PC-9 (cell line): ENCODE data around the gene IL18.

Experiments used
- EZH2 ChIP-seq: fragments of 200-600 bp; sonication (generic); IDR thresholded peaks from 2 replicates; pipeline ENCODE4 v1.8.0; 2017; ENCODE audit warnings: antibody characterized with exemption, low read depth
- TF ChIP-seq, protein P1 (sequence below): fragments of 200-600 bp; sonication (generic); conservative IDR thresholded peaks from 2 replicates; pipeline ENCODE4 v1.6.1; 2017; ENCODE audit warnings: mixed run types, antibody characterized with exemption, mild to moderate bottlenecking, moderate library complexity

DNA sequence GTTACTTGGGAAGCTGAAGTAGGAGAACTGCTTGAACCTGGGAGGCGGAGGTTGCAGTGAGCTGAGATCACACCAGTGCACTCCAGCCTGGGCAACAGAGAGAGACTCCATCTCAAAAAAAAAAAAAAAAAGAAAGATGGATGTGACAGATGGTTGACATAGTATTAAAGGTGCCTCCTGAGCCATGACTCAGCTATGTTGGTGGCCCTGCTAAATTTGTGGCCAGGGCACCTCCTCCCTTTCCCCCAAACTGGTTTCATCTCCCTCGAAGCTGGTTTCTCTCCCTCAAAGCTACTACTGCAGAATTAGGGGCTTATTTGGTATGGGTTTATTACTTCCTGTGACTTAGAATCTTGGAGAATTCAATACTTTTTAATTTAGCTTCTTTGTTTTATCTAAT lies 45.7 kb downstream of the IL18 start:
- TF ChIP-seq, protein P1, sequence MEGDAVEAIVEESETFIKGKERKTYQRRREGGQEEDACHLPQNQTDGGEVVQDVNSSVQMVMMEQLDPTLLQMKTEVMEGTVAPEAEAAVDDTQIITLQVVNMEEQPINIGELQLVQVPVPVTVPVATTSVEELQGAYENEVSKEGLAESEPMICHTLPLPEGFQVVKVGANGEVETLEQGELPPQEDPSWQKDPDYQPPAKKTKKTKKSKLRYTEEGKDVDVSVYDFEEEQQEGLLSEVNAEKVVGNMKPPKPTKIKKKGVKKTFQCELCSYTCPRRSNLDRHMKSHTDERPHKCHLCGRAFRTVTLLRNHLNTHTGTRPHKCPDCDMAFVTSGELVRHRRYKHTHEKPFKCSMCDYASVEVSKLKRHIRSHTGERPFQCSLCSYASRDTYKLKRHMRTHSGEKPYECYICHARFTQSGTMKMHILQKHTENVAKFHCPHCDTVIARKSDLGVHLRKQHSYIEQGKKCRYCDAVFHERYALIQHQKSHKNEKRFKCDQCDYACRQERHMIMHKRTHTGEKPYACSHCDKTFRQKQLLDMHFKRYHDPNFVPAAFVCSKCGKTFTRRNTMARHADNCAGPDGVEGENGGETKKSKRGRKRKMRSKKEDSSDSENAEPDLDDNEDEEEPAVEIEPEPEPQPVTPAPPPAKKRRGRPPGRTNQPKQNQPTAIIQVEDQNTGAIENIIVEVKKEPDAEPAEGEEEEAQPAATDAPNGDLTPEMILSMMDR, result no peak
- TF ChIP-seq EZH2, result no peak
